IPS-NIHi7 (cell line): ENCODE data around the gene POMGNT2.

Experiments used
- DNase-seq: peaks from one replicate; pipeline ENCODE4 v3.0.0; 2012; ENCODE audit warnings: mixed read lengths; ENCODE audit errors: extremely low spot score

Gene POMGNT2

GRCh38 chr3:43105596-43106292, at the start of gene POMGNT2:
Gene POMGNT2, minus strand, starts transcription at chr3:43106079. Its CDS starts 24,648 bp downstream, at chr3:43081431.
- peak; percentile 99 for DNase-seq

- DNase-seq: no peak
Measured at GRCh38 chr3:43154980-43155379, 49.1 kb upstream of the POMGNT2 start.

- no peak for DNase-seq
Measured at GRCh38 chr3:43153216-43154083, 47.6 kb upstream of the POMGNT2 start.

- no peak for DNase-seq
Measured at GRCh38 chr3:43152649-43153048, 46.8 kb upstream of the POMGNT2 start.

GRCh38 chr3:43148033-43148432, 42.2 kb upstream of the POMGNT2 start:
- DNase-seq: no peak

GRCh38 chr3:43146599-43146998, 40.7 kb upstream of the POMGNT2 start:
- DNase-seq: no peak

GRCh38 chr3:43144761-43145490, 39.0 kb upstream of the POMGNT2 start:
- DNase-seq: no peak

GRCh38 chr3:43142472-43142871, 36.6 kb upstream of the POMGNT2 start:
- no peak for DNase-seq

GRCh38 chr3:43138488-43139231, 32.8 kb upstream of the POMGNT2 start:
- DNase-seq: no peak

GRCh38 chr3:43132870-43133636, 27.2 kb upstream of the POMGNT2 start:
- DNase-seq: no peak

- no peak for DNase-seq
Measured at GRCh38 chr3:43132193-43132592, 26.3 kb upstream of the POMGNT2 start.

GRCh38 chr3:43128464-43128863, 22.6 kb upstream of the POMGNT2 start:
- no peak for DNase-seq

- no peak for DNase-seq
Measured at GRCh38 chr3:43126536-43126935, 20.7 kb upstream of the POMGNT2 start.

- DNase-seq: no peak
Measured at GRCh38 chr3:43123895-43124294, 18.0 kb upstream of the POMGNT2 start.

- DNase-seq: no peak
Measured at GRCh38 chr3:43120937-43121336, 15.1 kb upstream of the POMGNT2 start.

- DNase-seq: no peak
Measured at GRCh38 chr3:43117257-43117656, 11.4 kb upstream of the POMGNT2 start.

- DNase-seq: no peak
Measured at GRCh38 chr3:43113671-43114070, 7.8 kb upstream of the POMGNT2 start.

- DNase-seq: no peak
Measured at GRCh38 chr3:43106293-43106628, 382 bp upstream of the POMGNT2 start.

- DNase-seq: peak; percentile 19
Measured at GRCh38 chr3:43104660-43105595, 951 bp downstream of the POMGNT2 start.

- DNase-seq: no peak
Measured at GRCh38 chr3:43104039-43104438, 1.8 kb downstream of the POMGNT2 start.
